HG03378 (cell line): ENCODE data around the gene MIS18A.

ENCODE experiments used
- ATAC-seq: cut with Tn5 transposase; IDR thresholded peaks from one replicate; pipeline ENCODE4 v1.9.1; 2021; ENCODE audit warnings: mild to moderate bottlenecking, moderate library complexity; ENCODE audit not compliant: unreplicated experiment

The MIS18A gene

DNA sequence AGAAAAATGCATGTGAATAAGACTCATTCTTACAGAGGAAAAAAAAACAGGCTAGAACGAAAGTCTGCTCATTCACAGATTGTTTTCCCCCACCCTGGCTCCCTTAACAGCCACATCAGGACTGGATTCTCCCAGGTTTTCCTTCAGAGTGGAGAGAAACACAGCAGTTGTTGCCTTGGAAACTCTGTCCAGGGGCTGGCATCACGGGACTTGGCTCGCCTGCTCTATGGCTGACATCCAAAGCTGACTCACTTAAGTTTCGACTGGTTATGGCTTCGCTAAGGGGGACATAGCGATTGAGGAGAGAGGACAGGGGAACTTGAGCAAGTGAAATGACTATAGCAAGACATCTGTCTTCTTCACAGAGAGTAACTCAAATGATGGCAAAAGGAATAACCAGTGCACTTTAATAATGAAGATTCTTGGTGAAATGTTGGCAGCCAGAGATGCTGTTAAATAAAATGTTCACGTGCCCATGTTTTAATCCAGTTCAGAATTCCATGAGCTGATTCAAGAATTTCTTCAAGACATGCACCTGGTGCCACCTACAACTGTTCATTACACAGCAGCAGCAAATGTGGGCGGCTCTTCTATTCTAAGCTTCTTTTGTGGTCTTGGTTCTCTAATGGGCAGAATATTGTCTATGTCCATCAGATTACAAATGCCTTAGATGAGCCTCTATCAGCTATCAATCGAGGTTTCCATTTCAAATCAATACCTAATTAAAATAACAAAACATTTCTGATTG is 21.8 kb downstream of the MIS18A start:
- ATAC-seq: no peak

DNA sequence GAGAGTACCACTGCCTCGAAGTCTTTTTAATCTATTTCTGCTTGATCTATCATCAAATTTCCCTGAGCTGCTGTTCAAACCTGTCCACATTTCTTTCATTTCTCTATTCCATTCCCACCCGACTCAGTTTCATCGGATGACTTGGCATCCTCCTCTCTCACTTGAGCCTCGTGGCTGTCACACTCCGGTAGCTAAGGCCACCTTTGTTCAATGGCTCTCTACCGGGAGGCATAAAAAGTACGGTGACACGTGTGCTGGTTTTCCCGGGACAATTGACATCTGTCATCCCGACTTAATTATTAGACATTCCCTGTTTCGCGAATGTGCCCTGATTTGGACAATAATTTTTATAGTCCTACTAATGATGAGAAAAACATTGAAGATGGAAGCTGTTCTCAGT is 22.6 kb downstream of the MIS18A start:
- no peak for ATAC-seq

DNA sequence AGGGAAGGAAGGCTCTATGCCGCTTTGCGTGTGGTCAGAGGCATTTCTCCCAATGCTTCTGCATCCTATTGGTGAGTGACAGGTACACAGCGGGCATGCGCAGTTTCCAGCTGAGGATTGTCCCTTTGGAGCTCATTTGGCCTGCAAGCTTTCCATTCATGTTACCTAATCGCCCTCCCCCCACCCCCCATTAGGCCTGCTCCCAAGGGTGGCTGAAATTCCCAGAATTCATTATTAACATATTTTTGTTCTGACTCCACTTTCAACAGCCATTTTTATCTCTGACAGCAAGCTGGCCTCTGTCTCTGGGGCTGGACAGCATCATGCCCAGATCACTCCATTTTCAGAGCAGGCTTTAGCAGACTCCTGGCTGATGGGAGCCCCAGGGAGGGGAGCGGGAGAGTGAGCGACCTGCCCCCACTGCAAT is 25.6 kb downstream of the MIS18A start:
- no peak for ATAC-seq

DNA sequence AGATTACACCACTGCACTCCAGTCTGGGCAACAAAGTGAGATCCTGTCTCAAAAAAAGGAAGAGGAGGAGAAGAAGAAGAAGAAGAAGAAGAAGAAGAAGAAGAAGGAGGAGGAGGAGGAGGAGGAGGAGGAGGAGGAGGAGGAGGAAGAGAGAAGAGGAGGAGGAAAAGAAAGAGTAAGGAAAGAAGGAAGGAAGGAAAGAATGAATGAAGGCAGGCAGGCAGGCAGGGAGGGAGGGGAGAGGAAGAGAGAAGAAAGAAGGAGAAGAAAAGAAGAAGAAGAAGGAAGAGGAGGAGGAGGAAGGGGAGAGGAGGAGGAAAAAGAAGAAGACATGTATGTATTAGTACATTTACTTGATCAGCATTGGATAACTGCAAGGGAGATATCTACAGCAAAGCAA is 26.7 kb downstream of the MIS18A start:
- no peak for ATAC-seq

DNA sequence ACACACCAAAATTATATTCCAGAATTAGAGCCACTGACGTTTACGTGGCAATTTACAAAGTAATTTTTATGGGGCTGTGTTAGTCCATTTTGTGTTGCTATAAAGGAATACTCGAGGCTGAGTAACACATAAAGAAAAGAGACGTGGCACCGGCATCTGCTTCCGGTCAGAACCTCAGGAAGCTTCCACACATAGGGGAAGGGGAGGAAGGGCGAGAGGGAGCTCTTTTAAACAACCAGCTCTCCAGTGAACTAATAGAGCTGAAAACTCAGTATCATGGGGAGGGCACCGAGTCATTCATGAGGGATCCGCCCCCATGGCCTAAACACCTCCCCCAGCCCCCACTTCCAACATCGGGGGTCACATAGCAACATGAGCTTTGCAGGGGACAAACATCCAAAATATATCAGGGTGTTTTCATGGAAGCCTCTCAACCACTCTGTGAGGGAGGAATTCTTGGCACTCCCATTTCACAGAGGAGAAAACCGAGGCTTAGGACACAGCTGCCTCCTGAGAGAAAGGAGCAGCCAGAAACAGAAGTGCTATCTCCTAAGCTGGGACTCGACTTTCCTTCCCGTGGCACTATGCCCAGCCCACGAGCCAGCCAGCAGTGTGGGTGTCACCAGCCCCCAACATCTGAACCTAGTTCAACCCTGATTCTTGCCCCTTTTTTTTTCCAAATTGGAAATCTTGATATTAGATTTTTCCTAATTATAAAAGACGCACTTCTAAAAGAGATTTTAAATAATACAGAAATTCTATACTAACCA is 29.2 kb downstream of the MIS18A start:
- no peak for ATAC-seq

DNA sequence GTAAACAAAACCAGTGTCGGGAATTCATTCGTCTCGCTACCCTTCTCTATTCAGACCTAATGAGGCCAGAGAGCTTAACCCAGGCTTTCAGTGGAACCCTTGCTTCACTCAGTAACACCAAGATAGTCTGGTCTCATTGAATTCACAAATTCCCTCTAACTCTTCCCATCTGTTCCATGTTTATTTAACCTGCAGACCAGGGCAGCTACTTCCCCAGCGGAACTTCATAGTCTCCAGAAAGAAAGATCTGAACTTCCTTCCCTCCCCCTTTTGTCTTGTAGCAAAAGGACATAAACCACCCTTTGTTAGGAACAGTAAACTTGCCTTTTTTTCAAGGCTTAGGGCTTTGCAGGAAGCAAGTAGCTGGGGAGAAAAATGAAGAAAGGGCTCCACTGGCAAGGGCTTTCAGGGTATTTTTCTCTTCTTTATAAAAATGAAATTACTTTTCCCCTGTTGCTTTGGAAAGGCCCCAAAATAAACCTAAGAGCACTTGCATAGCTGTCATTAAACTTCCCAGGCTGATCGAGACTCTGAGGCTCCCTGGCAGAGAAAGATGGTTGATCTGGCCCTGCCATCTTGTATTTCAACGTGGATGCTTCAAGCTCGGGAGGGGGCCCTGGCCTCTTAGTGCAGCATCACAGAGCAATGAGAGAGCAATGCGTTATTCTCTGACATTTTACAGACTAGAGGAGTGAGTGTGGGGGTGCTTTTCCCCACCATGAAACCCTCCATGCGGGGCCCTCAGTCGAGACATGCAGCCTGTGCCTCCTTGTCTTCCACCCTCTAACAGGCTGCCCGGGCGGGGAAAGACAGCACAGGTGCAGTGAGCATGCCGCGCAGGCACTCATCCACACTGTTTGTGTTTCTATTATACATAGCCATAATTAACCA is 30.0 kb downstream of the MIS18A start:
- ATAC-seq: no peak

DNA sequence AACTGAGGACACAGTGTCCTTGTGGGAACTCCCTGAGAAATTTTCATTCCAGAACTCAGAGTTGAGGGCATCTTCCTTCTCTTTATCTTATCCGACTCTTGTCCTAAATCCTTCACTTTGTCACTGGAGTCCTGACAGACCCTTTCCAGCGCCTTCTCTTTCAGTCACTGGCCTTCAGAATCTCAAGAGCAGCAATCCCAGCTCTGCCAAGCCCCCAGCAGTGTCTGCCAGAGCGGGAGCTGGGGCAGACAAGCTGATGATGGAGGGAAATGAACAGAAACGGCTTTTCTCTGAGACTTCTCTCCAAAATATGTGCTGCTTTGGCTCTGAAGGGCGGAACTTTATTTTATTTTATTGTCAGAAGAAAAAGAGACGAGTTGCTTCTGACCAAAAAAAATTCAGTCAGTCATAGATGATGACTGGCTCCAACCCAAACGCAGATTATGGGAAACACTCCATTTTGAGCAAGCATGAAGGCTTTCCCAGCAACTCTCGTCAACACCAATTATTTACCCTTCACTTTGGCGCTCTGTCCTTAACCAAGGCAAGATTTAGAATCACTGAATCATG is 32.2 kb downstream of the MIS18A start:
- no peak for ATAC-seq

DNA sequence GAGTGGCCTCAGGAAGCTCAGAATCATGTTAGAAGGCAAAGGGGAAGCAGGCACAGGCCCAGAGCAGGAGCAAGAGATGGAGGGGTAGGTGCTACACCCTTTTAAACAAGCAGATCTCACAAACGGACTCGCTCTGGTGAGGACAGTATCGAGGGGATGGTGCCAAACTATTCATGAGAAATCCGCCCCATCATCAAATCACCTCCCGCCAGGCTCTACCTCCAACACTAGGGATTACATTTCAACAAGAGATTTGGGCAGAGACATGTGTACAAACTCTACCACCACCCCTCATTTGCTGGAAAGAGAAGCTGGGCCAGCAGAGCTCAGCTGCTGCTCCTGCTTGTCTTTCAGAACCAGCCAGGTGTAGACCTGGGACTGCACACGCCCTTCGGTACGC is 32.9 kb downstream of the MIS18A start:
- no peak for ATAC-seq

DNA sequence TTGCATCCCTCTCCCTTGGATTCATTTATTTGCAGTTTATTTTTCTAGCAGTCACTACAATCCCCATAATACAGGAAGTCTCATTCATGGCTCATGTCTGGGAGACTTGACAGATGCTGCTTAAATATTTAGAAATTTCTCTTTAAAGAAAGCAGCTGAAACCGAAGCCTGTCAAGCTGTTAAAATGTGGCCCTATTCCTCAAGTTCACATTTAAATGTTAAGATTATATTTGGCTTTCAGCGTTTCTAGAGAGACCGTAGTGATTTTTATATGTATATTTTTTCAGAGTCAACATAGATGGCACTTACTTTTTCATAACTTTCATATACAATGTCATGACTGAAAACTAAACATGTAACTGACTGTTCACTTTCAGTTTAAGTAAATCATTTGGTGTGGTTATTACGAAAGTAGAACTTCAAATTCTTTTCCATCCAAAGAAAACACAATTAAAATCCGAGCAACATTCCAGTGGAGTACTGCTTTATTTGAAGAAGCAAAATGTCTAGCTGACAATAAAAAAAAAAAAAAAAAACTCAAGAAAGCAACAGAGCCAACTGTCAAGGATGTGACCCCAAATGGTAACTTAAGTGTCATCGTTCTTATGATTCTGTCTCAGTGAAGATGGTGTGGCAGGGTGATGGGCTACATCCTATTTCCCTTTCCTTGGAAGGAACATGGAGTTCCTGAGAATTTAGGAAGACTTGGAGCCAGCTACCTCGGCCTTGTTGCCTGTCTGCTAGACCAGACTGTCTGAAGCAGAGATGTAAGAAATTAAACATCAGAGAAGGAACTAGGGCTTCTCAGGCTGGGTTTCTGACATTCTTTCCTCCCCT is 37.8 kb downstream of the MIS18A start:
- peak; percentile 63 for ATAC-seq

DNA sequence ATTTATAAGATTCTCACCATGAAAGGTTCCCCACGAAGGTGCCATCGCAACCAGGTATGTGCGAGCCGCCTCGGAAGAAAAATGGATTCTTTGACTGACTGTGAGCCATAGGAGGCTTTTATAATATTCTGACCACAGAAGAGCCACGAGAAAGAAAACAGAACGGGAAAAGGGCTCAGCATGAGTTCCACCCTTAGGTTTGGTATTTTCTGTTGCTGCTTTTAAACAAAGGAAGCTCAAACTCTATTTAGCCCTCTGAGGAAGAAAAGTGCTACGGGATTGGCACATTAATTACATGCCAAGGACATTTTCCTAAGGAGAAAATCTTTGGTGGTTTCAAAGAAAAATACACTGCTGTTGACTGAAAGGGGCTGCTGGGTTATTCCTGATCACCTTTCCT is 39.3 kb downstream of the MIS18A start:
- ATAC-seq: no peak

DNA sequence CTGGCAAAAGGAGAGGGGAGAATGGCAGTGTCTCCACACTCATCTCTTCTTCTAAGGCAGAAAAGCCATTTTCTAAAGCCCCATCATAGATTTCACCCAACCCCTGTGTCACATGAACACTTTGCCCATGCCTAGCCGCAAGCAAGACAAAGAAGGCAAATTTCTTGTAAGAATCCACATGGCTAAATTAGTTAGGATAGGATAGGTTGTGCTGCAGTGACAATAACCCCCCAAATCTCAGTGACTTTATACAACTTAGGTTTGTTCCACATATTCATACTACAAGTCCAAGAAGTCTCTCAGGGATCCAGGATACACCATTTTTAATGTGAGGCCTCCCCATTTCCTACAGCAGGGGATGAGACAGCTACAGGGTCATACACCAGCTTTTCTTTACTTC is 40.8 kb downstream of the MIS18A start:
- ATAC-seq: no peak

DNA sequence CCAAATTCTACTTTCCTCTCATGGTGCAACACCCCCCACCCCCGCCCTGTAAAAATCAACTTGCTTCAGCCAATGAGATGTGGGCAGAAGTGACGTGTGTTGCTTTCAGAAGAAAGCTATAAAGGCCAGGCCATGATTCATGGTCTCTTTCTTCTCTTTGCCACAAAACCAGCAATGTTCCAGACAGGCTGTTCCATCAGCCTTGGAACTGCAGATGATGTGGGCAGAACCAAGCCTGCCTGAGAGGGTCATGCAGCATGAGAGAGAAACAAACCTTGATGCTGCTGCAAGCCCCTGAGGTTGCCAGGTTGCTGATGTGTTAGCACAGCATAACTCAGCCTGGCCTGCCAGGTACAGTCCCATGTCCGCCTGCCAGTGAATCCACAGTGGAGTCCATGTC is 41.8 kb downstream of the MIS18A start:
- ATAC-seq: no peak

DNA sequence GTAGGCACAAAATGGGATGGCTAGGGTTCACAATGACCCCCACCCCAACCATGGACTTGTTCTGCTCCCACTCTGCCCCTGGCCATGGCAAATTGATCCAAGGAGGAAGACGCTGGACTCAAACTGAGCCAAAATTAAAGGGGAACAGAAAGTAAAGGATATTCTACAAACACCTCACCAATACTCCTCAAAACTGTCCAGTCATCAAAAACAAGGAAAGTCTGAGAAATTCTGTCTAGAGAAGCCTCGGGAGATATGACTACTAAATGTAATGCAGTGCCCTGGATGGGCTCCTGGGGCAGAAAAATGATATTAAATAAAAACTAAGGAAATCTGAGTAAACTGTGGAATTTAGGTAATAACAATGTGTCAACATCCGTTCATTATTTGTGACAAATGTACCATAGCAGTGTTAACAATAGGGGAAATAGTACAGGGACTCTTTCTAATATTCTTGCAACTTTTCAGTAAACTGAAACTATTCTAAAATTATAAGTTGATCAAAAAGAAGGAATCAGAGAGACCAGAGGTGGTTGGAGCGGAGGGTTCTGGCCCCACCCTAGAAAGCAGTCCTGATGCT is 45.0 kb downstream of the MIS18A start:
- ATAC-seq: no peak

DNA sequence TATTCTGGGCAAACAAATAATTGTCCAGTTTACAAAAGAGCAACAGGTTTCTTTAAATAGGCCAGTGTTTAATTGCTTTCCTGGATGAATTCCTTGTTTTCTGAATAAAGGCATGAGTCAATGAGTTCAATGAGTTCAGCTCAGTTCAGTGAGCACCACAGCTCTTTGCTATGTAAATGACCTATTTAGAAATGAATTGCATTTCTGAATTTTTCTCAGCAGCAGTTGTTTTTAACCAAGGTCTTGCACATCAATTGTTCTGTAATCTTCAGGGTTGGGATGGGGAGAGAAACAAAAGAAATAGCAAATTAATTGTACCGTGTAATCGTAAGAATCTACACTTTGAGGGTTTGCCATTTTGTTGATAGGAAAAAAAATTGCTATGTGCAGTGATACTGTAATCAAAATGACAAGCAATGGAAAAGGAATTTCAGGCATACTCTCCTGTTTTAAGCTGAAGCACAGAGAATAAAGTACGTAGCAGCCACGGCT is 45.7 kb downstream of the MIS18A start:
- no peak for ATAC-seq

DNA sequence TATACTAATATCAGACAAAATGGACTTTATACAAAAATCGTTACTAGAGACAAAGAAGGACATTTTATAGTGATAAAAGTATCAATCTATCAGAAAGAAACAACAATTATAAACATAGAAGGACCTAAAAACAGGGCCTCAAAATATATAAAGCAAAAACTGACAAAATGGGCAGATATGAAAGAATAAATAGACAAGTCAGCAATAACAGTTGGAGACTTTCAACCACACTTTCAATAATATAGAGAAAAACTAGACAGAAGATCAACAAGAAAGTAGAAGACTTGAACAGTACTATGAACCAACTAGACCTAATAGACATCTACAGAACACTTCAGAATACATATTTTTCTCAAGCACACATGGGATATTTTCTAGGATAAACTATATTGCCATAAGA is 52.4 kb downstream of the MIS18A start:
- ATAC-seq: no peak
